ENCODE results near the gene MMRN2. TPM values are rescaled to one million over a fixed set of nuclear protein-coding genes. Genes with fewer than 3 reads are reported as not detected.

The MMRN2 gene
- total RNA-seq, 1 experiment from 2014 or later, result 0.37 TPM

DNA sequence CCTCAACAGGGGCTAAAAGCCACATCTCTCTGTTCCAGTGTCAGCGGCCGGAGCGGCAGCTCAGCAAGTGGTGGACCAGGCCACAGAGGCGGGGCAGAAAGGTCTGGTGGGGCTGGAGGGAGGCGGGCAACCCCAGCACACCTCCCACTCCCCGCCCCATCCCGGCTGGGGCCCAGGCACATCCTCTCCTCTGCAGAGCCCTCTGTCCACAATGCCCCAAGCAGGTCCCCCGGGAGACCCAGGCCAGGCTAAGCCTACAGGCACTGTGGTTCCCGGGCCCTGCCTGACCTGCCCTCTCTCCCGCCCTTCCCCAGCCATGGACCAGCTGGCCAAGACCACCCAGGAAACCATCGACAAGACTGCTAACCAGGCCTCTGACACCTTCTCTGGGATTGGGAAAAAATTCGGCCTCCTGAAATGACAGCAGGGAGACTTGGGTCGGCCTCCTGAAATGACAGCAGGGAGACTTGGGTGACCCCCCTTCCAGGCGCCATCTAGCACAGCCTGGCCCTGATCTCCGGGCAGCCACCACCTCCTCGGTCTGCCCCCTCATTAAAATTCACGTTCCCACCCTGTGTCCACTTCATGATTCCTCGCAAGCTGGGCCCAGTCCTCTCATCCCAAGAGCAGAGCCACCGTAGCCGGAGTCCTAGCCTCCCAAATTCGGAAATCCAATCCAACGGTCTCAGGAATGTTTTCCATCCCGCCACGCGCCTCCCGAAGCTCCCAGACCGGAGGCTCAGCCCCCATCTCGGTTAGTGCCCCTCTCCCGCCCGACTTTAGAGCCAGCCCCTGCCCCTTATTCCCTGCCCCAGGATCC is 13.0 kb upstream of the MMRN2 start:
- no peak for DNase-seq (ENCODE audit: extremely low read depth, low read depth)

DNA sequence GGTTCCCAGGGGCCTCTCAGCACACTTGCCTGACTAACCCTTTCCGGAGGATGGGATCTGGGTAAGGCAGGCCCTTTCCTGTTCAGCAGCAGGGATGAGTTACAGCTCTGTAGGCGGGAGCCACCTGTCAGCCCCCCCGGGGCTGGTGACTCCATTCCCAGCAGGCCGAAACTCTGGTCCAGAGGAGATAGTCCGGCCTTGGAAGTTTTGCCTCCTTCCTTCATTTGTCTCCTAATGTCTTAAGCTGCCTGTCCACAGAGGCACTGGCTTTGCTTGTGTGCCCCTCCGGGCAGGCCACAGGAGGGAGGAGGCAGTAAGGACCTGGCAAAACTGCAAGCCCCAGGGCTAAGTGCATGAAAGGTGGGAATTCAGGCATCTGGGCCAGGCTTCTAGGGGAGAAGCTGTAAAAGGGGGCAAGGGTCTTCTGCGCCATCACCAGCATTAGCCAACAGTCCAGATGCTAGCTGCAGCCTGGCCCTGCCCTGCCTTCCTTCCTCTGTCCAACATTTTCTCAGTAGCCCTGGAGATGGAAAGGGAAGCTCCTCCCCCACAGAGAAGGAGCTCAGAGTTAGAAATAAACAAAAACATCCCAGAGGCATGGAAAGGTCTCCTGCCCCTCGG is 12.1 kb upstream of the MMRN2 start:
- no peak for DNase-seq (ENCODE audit: extremely low read depth, low read depth)

DNA sequence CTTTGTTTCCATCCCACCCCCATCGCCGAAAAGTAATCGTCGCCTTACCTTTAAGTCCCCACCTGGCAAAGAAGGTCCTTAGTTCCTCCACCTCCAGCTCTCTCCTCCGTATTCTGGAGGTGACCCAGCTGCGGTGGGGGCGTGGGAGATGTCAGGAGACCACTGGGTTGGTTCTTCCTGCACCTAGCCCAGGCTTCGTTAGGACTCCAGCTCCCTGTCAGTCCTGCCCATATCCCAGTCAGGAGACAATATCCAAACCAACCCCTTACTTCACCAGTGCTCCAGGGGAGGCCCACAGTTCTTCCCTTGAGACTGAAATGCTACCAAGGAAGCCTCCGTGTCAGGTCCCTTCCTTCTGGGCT is 11.6 kb upstream of the MMRN2 start:
- DNase-seq (ENCODE audit: extremely low read depth, low read depth), result no peak

GRCh38 chr10:86968271-86968993 is 11.0 kb upstream of the MMRN2 start, which contains the start of gene ADIRF:
ADIRF (plus strand) TSS chr10:86968482; CDS start chr10:86968545, 63 bp downstream.
- DNase-seq (ENCODE audit: extremely low read depth, low read depth), result no peak

- no peak for DNase-seq (ENCODE audit: extremely low read depth, low read depth)
These were observed 10.1 kb upstream of the MMRN2 start for GRCh38 chr10:86967481-86967941.

GRCh38 chr10:86965986-86966654 is 8.7 kb upstream of the MMRN2 start:
- no peak for DNase-seq (ENCODE audit: extremely low read depth, low read depth)

DNA sequence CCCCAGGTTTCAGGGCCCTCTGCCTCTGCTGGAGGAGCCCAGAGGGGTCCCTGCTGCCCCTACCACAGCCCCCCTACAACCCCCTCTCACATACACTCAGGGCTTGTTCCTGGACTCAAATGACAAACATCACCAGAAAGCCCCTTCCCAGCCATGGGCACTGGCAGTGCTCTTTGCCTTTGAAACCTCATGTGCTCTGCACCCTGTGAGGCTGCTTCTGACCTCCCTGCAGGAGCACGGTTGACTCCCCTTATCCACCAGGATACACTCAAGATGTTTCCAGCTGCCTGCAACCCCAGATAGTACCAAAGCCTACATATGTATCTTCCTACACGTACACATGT is 7.4 kb upstream of the MMRN2 start:
- DNase-seq (ENCODE audit: extremely low read depth, low read depth), result no peak

GRCh38 chr10:86964061-86964846 is 6.8 kb upstream of the MMRN2 start:
- no peak for DNase-seq (ENCODE audit: extremely low read depth, low read depth)

DNA sequence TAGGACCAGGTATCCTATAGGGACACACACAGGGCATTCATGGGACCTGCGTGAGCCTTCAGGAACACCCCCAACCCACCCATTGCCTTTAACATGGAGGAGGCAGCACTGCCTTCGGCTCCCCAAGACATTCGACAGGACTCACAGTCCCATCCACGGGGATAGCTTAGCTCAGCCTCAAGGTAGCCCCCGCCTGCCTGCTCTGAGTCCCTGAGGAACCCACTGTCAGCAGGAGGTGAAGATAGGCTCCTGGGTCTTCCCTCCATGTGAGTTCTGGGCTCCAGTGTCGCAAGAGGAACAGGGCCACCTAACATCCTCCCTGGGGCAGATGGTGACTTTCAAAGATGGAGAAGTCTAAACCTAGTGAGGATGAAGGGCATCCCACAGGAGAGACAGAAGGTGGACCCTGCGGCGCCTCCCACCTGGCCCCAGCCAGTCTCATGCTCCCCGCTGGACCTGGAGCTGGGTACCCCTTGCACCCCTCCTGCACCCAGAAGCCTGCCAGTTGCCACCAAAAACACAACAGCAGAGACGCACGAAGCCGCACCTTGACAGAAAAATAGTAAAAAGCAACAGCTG is 6.0 kb upstream of the MMRN2 start:
- DNase-seq (ENCODE audit: extremely low read depth, low read depth), result no peak

DNA sequence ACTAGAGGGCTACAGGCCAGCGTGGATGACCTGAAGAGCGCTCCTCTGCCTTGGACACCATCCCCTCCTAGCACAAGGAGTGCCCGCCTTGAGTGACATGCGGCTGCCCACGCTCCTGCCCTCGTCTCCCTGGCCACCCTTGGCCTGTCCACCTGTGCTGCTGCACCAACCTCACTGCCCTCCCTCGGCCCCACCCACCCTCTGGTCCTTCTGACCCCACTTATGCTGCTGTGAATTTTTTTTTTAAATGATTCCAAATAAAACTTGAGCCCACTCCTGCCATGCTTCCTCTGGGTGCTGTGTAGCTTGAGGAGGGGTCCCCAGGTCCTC is 5.5 kb upstream of the MMRN2 start:
- no peak for DNase-seq (ENCODE audit: extremely low read depth, low read depth)

- DNase-seq (ENCODE audit: extremely low read depth, low read depth), result no peak
These were observed 4.9 kb upstream of the MMRN2 start for GRCh38 chr10:86962136-86962980.

DNA sequence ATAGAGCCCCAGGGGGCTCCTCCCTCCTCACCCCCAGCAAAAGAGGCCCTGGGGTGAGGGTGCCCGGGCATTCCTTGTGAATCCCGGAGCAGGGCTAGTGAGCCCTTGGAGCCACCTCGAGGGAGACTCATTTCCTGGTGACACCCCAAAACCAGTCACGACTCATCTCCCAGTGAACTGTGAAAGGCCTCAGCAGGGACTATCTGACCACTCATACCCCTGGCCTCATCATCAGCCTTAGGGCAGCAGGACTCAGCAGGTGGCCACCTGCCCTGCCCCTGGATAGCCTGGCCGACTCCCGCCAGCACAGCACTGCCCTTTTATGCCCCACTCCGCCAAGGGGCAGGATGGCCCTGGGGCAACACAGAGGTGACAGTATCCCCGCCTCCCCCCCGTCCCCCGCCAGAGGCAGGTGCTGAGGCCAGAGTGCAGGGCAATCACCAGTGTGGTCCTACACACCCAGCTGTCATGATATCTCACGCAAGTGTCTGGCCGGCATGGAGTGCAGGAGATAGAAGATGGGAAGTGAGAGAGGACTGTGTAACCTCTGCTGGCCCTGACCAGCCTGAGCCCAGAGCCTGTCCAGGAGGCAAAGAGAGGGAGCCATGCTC is 4.2 kb upstream of the MMRN2 start:
- no peak for DNase-seq (ENCODE audit: extremely low read depth, low read depth)

DNA sequence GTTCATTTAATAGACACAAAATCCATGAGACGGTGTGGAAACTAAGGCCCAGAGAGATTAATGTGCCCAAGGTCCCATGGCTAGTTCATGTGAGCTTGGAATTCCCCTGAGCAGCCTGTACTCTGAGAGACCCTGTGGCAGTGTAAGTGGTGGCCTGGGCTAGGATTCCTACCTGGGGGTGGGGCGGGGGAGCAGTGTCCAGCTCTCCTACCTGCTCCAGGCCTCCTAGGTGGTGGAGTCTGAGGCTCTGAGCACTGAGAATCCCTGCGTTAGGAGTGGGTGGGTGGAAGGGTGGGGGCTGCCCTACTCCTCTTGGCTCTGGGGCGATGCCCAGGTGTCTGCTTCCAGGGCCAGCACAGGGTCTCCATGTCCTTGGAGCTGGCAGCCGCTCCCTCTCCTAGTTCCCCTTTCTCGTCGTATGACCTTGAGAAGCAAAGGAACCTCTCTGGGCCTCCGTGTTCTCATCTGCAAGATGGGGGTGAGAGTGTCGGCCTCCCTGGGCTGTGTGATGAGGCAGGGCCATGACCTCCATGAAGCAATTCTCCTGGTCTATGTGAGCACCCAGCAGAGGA is 3.5 kb upstream of the MMRN2 start:
- DNase-seq (ENCODE audit: extremely low read depth, low read depth), result no peak

DNA sequence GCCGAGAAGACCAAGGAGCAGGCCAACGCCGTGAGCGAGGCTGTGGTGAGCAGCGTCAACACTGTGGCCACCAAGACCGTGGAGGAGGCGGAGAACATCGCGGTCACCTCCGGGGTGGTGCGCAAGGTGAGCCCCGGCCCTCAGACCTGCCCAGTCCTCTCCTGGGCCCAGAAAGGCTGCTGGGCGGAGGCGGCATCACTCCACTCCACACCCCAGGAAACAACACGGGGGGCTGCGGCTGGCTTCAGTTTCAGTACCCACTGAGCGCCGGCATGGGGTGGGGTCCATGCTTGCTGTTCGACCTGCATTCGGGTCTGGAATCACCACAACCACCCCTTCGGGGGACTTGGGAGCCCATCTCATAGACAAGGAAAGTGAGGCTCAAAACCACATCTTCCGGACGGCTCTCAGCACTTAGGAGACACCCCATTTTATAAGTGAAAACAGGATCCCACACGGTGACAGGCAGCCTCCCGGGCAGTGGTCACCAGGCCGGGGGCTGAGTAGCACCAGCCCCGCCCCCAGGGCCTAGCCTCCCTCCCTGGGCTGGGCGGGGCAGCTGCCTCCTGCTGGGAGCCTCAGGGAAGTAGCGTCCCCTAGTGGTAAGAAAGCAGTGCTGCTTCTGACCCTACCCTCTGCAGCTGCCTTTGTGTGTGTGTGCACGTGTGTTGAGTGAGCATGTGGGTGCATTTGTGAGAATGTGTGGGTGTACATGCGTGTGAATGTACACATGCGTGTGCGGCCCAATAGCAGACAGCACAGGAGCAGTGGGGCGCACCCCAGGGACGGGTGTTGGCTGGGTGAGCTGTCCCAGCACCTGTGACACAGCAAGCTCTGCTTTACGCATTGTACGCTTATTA is 2.8 kb upstream of the MMRN2 start:
- DNase-seq (ENCODE audit: extremely low read depth, low read depth), result peak; percentile 62

DNA sequence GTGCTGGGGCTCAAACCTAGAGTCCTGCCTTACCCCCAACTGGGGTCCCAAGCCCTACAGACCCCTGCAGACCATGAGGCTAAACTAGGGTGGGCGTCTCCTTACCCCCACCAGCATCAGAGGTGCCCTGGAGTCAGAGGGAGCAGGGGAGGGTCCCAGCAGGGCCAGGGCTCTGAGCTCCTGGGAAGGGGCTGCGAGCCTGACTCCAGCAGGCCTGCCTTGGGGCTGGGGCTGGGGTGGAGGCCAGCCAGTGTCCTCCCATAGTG is 2.3 kb upstream of the MMRN2 start:
- DNase-seq (ENCODE audit: extremely low read depth, low read depth), result no peak

DNA sequence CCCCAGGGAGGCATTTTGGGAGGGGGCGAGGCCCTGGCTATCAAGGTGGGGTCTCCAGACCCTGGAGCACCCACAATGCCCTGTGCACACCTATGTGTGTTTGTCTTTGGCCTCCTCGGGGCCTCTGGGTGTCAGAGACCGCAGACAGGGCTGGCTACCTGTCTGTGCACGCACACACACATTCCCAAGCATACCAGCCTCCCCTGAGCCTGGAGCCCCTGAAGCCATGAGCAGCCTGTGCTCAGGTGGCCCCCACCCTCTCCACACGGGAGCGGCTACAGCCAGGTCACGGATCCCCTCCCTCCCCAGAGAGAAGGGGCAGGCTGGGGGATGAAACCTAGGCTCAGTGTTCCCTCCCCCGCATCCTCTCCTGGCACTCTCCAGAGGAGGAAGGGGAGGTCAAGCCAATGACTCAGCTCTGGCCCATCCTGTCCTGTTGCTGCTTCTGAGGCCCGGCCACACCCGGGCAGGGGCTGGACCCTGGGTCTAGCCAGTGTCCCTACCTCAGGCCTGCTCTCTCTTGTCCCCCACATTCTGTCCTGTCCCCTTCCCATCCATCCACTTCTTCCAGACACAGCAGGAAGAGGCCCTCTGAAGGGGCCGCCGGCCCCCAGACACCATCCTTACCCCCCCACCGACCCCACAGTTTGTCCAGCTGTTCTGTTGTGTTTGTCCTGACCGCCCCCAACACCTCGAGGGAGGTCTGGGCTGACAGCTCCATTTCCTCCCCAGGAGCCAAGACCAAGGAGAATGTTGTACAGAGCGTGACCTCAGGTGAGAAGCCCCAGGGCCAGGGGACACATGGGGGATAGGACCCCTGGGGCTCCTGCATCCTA is 1.7 kb upstream of the MMRN2 start:
- peak; percentile 48 for DNase-seq (ENCODE audit: extremely low read depth, low read depth)

All from NCI-H460 (cell line).